Measurements from ENCODE around the gene ACKR3. TPM values are rescaled to one million over a fixed set of nuclear protein-coding genes. Genes with fewer than 3 reads are reported as not detected.

ACKR3 gene
- polyA plus RNA-seq, 6 donors from 2014 or later, result 0.28 to 3.4 (median 2.0) TPM

DNA sequence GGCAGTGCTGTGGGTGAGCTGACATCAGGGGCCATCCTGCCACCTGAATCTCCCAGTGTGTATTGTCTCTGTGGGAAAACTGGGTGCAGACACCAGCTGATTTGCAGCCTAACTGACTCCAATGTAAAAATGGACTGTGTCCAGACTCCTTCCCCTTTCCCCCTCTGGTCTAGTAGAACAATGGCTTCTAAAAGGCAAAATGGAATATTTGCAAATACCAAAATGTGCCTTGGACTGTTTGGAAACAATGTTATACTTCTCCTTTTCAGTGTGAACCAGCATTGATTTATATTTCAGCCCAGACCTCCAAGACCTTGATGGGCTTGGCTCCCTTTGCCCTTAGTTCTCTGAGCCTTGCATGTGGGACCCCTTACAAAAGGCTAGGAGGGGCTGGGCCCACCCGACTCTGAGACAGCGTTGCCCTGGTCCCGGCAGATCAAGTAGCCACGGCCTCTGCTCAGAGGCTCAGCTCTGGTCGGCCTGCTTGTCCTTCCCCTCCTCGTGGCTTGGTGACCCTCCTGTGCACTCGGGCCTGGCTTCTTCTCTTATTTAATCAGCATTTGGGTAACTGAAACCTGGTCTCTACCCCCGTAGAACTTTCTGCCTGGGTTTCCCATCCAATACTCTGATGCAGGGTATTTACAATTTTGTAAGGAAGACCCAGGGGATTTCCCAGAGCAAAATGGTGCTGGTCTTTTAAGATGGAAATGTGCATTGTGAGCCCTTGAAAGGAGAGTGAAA lies 18.0 kb upstream of the ACKR3 start:
- Mint-ChIP-seq H3K27me3 (no peaks in the 10 kb centered on the region), H3K9me3 (peaks cover 2 to 17% (median 11%) of the 10 kb centered on the region in 7 donors), H3K27ac (peak overlapping the region; percentile 76 to 98 (median 84)), H3K36me3 (peaks cover 0 to 9% of the 10 kb centered on the region in 2 donors), H3K4me1 (peaks cover 55 to 91% (median 67%) of the 10 kb centered on the region in 3 donors), H3K4me3 (peak overlapping the region; percentile 17 to 78 (median 54))
- DNase-seq (no peak), ATAC-seq (ENCODE audit: low read depth in 2 of 2) (peak in 1 of 2 donors; percentile 24)

DNA sequence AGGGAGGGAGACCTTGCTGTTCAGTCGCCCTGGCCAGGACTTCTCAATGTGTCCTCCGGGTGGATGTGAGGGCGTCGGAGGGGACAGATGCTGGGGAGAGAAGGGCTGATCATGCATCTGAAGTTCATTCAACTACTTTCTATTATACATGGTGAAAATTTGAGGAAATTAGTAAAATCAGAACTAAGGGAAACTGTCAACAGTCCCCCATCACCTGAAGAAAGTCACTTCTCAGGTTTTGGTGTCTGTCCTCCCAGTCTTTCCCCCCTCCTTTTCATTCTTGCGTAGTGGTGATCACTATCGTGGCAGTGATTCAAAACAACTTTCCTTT lies 17.4 kb upstream of the ACKR3 start:
- peak overlapping the region; percentile 76 to 98 (median 84) for H3K27ac Mint-ChIP-seq
- H3K4me1 Mint-ChIP-seq, result peaks cover 50 to 86% (median 62%) of the 10 kb centered on the region in 3 donors
- H3K9me3 Mint-ChIP-seq, result peaks cover 2 to 17% (median 11%) of the 10 kb centered on the region in 7 donors
- DNase-seq (no peak), ATAC-seq (ENCODE audit: low read depth in 2 of 2) (no peak)
- H3K36me3 Mint-ChIP-seq, result peaks cover 0 to 9% of the 10 kb centered on the region in 2 donors
- H3K4me3 Mint-ChIP-seq, result peak overlapping the region in 6 of 8 donors; percentile 24 to 78 (median 62)
- H3K27me3 Mint-ChIP-seq, result no peaks in the 10 kb centered on the region

DNA sequence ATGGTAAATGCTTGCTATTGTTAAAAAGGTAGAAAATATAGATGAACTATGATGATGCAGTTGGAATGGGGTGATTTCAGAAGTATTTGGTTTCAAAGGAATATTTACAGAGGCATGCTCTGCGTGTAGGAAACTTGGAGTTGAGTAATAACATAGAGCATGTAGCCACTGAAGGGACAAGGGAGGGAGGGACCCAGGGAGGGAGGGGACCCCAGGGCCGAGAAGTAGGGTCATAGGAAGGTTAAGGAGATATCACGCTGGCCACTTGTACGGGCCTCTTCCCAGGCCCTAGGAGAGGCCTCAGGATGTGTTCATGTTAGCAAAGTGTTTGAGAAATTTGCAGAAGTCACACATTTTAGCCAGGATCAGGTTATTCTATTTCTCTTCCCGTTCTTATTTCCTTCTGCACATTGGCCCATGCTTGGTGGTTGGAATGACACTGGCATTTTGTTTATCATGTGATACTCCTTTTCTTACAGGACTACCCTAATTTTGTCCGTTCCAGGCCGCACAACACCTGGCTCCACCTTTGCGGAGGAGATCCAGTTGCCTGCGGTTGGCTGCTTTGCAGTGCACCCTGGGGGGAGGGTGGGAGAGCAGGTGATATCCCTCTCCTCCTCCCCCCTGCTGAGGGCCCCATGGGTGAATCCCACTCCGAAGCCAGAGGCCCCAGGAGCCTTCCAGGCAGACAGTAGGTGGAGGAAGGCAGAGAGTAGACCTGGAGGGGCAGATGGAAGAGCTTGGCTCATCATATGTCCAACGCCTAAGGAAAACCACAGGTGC lies 16.9 kb upstream of the ACKR3 start:
- no peaks in the 10 kb centered on the region for H3K27me3 Mint-ChIP-seq

DNA sequence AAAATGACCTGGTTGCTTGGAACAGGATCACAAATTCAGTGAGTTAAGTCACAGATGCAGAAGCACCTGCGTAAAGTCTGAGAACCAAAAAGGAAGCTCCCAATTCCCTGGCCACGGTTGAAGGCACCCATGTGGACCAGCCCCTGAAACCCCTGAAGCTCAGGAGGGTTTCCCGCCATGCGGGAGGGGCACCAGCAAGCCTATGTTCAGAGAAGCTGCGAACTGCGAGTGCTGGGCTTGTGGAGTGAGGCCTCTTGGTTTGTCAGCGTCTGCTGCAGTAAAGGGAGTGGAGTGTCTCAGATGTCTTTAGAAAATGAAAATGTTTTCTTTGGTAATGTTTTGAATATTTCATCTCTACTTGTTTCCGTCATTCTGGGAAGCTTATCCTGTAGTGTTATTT lies 16.1 kb upstream of the ACKR3 start:
- H3K4me3 Mint-ChIP-seq, result peak overlapping the region in 1 of 8 donors; percentile 17
- H3K36me3 Mint-ChIP-seq, result peaks cover 0 to 9% of the 10 kb centered on the region in 2 donors
- no peaks in the 10 kb centered on the region for H3K27me3 Mint-ChIP-seq
- no peak for DNase-seq
- H3K9me3 Mint-ChIP-seq, result peaks cover 2 to 17% (median 11%) of the 10 kb centered on the region in 7 donors
- ATAC-seq (ENCODE audit: low read depth in 2 of 2), result no peak
- H3K27ac Mint-ChIP-seq, result peak overlapping the region in 1 of 6 donors; percentile 70
- peaks cover 43 to 73% (median 50%) of the 10 kb centered on the region in 3 donors for H3K4me1 Mint-ChIP-seq

More for the DNA sequence above, 16.9 kb upstream of the ACKR3 start:
- H3K27ac Mint-ChIP-seq, result peak overlapping the region; percentile 2 to 85 (median 70)
- peaks cover 47 to 80% (median 57%) of the 10 kb centered on the region in 3 donors for H3K4me1 Mint-ChIP-seq
- ATAC-seq (ENCODE audit: low read depth in 2 of 2), result no peak
- H3K9me3 Mint-ChIP-seq, result peaks cover 2 to 17% (median 11%) of the 10 kb centered on the region in 7 donors
- DNase-seq, result no peak
- H3K4me3 Mint-ChIP-seq, result peak overlapping the region in 3 of 8 donors; percentile 22 to 77 (median 24)
- peaks cover 0 to 9% of the 10 kb centered on the region in 2 donors for H3K36me3 Mint-ChIP-seq

DNA sequence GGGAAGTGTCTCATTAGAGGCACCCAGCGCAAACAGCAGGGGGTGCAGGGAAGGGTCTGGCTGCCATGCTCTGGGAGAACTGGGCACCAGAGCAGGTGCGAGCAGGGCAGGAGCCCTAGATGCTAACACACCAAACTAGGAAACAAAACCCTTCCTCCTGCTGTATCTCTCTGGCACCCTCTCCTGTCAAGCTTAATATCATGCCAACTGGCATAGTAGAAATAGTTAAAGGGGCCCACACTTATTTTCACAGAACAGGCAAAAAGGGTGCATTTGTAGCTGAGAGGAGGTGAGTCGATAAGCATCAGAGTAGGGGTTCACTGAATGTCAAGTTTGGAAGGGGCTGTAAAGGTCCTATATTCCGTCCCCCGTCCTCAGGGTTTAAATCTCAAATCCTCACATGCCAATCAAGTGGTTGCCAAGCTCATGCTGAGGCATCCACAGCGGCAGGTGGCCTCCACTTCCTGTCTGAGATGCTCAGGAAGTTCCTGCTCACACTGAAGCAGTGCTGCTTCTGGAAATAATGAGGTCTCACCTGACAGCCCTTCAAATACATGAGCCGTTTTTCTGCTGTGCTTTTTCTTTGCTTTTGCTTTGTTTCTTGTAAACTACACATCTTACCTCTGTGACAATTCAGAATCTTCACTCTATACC lies 14.9 kb upstream of the ACKR3 start:
- peak overlapping the region in 2 of 8 donors; percentile 63 to 65 for H3K4me3 Mint-ChIP-seq
- DNase-seq (no peak), ATAC-seq (ENCODE audit: low read depth in 2 of 2) (peak in 1 of 2 donors; percentile 27)
- H3K36me3 Mint-ChIP-seq, result peaks cover 0 to 9% of the 10 kb centered on the region in 2 donors
- peak overlapping the region in 2 of 6 donors; percentile 32 to 50 for H3K27ac Mint-ChIP-seq
- peaks cover 2 to 17% (median 11%) of the 10 kb centered on the region in 7 donors for H3K9me3 Mint-ChIP-seq
- no peaks in the 10 kb centered on the region for H3K27me3 Mint-ChIP-seq
- H3K4me1 Mint-ChIP-seq, result peaks cover 38 to 62% (median 43%) of the 10 kb centered on the region in 3 donors

DNA sequence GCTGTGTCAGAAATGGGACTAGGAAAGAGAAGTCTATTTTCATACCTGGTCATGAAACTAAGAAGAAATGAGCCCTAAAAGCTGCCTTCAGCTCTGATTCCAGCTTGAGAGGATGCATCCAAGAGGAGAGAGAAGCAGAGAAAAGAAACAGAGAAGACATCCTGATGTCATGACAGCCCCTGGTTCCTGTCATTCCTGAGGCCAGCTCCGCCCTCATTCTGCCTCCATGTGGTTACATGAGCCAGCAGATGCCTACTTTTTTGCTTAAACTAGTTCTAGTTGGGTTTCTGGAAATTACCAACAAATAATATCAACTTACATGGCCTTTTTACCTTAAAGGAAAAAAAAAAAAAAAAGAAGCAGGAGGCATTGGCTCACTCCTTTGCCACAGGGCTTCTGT lies 14.1 kb upstream of the ACKR3 start:
- Mint-ChIP-seq H3K4me1 (peaks cover 33 to 55% (median 39%) of the 10 kb centered on the region in 3 donors), H3K4me3 (peak overlapping the region in 1 of 8 donors; percentile 8), H3K27me3 (no peaks in the 10 kb centered on the region), H3K9me3 (peaks cover 2 to 17% (median 11%) of the 10 kb centered on the region in 7 donors), H3K27ac (peak overlapping the region in 1 of 6 donors; percentile 24), H3K36me3 (peaks cover 0 to 9% of the 10 kb centered on the region in 2 donors)
- no peak for ATAC-seq (ENCODE audit: low read depth in 2 of 2)
- DNase-seq, result no peak

DNA sequence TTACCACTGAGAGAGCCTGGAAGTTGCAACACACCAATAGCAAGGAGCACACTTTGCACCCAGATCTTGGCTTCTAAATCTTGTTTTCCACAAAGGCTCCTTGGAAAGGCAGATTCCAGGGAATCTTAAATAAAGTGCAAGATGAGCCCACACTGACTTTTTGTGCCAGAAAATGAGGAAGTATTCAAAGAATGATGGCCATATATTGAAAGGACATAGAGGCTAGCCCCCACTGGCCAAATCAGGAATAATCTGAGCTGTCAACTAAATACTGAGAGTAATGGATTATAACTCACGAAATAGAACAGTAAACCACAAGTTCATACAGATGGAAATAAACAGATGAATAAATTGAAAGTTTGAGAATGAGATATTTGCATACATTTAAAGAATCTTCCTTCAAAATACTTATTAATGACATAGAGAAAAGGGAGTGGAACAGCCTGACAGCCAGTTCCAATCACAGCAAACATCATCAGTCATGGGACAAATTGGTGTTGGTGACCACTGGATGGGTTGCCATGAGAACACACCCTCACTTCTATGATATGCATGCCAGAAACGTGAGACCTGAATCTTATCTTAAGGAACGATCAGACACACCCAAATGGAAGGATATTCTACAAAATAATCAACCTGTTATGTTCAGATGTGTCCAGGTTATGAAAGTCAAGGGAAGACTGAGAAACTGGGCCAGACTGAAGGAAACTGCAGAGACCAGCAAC lies 12.2 kb upstream of the ACKR3 start:
- Mint-ChIP-seq H3K27me3 (no peaks in the 10 kb centered on the region), H3K36me3 (peaks cover 9% of the 10 kb centered on the region in 2 donors), H3K4me1 (peaks cover 18 to 43% (median 22%) of the 10 kb centered on the region in 3 donors), H3K9me3 (peaks cover 2 to 17% (median 13%) of the 10 kb centered on the region in 7 donors), H3K4me3 (no peak overlapping the region), H3K27ac (no peak overlapping the region)
- DNase-seq (no peak), ATAC-seq (ENCODE audit: low read depth in 2 of 2) (no peak)

DNA sequence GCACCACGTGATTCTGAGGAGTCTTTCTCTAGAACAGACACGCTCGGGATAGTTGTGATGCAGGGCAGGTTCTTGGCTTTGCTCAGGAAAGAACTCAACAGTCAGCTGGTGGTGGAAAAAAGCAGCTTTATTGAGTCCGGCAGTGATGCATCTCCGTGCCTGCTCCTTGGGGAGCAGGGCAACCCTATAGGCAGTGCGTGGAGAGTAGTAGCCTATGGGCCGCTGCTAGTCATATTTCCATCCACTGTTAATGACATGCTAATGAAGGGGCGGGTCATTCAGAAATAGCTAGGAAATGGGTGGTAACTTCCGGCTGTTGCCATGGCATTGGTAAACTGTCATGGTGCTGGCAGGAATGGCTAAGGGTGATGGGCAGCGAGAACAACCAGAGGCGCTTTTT lies 11.6 kb upstream of the ACKR3 start:
- H3K27ac Mint-ChIP-seq, result peak overlapping the region in 2 of 6 donors; percentile 36 to 51
- H3K36me3 Mint-ChIP-seq, result peaks cover 9% of the 10 kb centered on the region in 2 donors
- DNase-seq, result no peak
- peaks cover 2 to 17% (median 13%) of the 10 kb centered on the region in 7 donors for H3K9me3 Mint-ChIP-seq
- H3K4me3 Mint-ChIP-seq, result no peak overlapping the region
- H3K27me3 Mint-ChIP-seq, result no peaks in the 10 kb centered on the region
- ATAC-seq (ENCODE audit: low read depth in 2 of 2), result no peak
- H3K4me1 Mint-ChIP-seq, result peaks cover 20 to 42% (median 22%) of the 10 kb centered on the region in 3 donors

DNA sequence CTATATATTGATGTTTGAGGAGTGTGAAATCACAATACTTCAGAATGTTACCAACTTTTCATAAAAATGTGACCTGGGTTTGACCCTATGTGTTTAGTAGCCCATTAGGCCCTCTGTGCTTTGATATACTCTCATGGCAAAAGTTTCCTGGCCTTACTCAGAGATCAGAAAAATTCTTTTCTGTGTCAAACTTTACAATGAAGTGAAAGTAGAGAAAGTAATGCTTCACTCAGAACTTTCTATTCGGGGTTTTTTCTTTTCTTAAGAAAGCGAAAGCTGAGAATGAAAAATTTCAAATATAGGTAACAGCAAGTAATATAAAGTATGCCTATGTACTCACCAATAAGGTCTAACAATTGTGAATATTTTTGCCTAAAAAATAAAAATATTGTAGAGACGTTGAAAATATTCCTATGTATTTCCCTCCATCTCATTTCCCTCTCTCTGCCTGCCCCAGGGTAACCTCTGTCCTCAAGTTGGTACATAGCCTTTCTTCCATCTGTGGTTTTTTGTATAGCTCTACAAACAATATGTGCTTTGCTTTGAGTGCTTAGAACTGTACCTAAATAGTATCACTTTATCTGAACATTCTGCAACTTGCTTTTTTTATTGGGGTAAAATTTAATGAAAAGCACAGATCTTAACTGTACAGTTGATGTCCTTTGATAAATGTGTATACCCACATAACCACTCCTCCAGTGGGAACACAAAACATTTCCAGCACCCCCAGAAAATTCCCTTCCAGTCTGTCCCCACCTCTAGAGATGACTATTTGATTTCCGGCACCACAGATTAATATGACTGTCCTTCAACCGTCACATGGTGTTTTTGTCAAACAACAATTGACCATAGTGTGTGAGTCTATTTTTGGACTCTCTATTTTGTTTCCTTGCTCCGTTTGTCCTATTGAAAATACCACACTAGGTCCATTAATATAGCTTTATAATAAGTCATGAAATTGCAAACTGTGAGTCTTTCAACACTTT lies 10.3 kb upstream of the ACKR3 start:
- H3K36me3 Mint-ChIP-seq, result peaks cover 3 to 9% of the 10 kb centered on the region in 2 donors
- no peak overlapping the region for H3K4me3 Mint-ChIP-seq
- ATAC-seq (ENCODE audit: low read depth in 2 of 2) (no peak), DNase-seq (no peak)
- peaks cover 15 to 34% (median 19%) of the 10 kb centered on the region in 3 donors for H3K4me1 Mint-ChIP-seq
- H3K27me3 Mint-ChIP-seq, result no peaks in the 10 kb centered on the region
- peak overlapping the region in 2 of 6 donors; percentile 49 to 57 for H3K27ac Mint-ChIP-seq
- H3K9me3 Mint-ChIP-seq, result peaks cover under 1 to 13% (median 7%) of the 10 kb centered on the region in 7 donors

DNA sequence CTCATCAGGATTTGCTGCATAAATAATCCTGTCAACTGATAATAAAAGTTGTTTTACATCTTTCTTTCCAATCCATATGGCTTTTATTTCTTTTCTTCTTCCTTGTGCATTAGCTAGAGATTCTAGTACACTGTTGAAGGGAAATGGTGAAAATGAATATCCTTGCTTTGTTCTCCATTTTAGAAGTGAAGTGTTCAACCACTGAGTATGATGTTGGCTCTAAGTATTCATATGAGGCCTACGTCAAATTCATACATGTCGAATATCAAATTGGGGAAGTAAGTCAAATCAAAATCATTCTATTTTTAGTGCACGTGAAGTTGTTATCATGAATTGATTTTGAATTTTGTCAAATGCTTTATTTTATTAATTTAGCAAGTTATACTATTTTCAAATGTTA lies 7.8 kb upstream of the ACKR3 start:
- Mint-ChIP-seq H3K27me3 (no peaks in the 10 kb centered on the region), H3K4me3 (no peak overlapping the region), H3K36me3 (peaks cover 0 to 9% of the 10 kb centered on the region in 2 donors), H3K27ac (peak overlapping the region in 1 of 6 donors; percentile 10), H3K4me1 (peaks cover 6 to 27% (median 18%) of the 10 kb centered on the region in 3 donors), H3K9me3 (peaks cover 0 to 6% (median 0%) of the 10 kb centered on the region in 7 donors)
- ATAC-seq (ENCODE audit: low read depth in 2 of 2) (peak; percentile 30 to 52), DNase-seq (no peak)

DNA sequence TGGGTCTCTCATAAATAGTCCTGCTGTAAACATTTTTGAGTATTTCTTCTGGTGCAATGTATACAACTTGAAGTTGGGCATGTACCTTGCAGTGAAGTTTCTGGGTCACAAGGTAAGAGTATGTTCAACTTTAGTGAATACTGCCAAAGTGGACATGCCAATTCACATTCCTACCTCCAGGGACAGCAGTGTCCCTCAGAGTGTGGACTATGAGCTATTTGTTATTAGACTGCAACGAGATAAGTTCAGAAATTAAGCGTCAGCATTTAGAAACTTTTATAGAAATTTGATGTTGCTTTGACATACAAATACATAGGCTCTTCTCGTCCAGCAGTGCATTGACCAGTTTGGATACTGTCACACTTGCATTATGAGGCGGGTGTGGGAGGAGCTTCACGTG lies 7.2 kb upstream of the ACKR3 start:
- Mint-ChIP-seq H3K27me3 (no peaks in the 10 kb centered on the region), H3K36me3 (peaks cover 0 to 9% of the 10 kb centered on the region in 2 donors), H3K4me1 (peaks cover 6 to 32% (median 18%) of the 10 kb centered on the region in 3 donors), H3K27ac (peak overlapping the region in 1 of 6 donors; percentile 65), H3K4me3 (peak overlapping the region in 1 of 8 donors; percentile 2), H3K9me3 (peaks cover 0 to 6% (median 0%) of the 10 kb centered on the region in 7 donors)
- ATAC-seq (ENCODE audit: low read depth in 2 of 2) (no peak), DNase-seq (no peak)

All from naive B cell (primary cell).